Measurements from ENCODE around the gene FGA. TPM values are rescaled to one million over a fixed set of nuclear protein-coding genes. Genes with fewer than 3 reads are reported as not detected.
"Not testable (repeated sequence)": the region's sequence is repeated elsewhere in the genome, so short reads cannot be mapped to it uniquely, and the experiment has no call there.

FGA gene
- total and polyA plus RNA-seq, 7 donors, result 0.79 to 0.83 TPM; not detected in 5

DNA sequence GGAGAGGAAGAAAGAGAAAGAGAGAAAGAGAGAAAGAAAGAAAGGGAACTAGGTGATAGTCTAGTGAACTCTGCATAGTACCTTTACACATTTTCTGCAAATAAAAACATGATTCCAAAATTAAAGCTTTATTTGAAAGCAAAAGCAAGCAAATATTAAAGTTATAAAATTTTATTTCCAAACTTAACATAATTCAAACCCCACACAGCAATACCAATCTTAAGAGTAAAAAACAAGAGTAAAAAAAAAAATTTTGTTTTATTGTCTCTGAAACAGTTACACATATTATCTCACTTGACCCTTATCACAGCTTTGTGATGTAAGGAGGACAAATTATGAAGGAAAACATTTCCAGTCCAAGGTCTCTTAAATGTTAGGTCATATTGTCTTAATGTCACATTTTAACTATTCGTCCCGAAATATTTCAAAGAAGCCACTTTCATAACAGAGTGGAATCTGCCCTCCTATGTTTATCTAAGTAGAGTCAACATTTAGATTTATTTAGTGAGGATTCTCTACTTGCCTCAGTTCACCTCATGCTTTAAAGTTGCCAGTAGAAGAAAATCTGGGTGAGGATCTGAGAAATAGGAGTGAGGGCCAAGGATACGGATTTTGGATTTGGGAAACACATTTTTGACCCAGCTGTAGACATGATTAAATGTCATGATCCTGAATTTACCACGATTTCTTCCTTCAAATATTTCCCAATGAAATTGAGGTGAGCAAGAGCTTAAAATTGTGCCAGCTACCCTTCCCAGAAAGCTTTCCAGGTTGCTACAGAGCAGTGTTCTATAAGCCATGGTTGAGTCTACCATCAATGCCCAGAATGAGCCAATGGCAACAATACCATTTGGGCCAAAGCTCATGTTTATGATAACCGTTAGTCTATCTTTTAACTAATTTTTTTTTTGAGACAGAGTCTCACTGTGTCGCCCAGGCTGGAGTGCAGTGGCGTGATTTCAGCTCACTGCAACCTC, 7.5 kb upstream of the FGA start:
- intact Hi-C loops (cut with DNase I), result no loop called here
- Histone ChIP-seq H3K4me3 (no peak overlapping the region), H3K9me3 (no peaks in the 10 kb centered on the region), H3K27ac (no peak overlapping the region), H3K27me3 (ENCODE audit: insufficient read depth in 3 of 3, low read length in 2 of 3) (no peaks in the 10 kb centered on the region), H3K4me1 (no peaks in the 10 kb centered on the region), H3K36me3 (ENCODE audit: insufficient read depth in 1 of 2, low read depth in 1 of 2) (no peaks in the 10 kb centered on the region)
- ATAC-seq (no peak), DNase-seq (no peak)
- TF ChIP-seq, protein P1, sequence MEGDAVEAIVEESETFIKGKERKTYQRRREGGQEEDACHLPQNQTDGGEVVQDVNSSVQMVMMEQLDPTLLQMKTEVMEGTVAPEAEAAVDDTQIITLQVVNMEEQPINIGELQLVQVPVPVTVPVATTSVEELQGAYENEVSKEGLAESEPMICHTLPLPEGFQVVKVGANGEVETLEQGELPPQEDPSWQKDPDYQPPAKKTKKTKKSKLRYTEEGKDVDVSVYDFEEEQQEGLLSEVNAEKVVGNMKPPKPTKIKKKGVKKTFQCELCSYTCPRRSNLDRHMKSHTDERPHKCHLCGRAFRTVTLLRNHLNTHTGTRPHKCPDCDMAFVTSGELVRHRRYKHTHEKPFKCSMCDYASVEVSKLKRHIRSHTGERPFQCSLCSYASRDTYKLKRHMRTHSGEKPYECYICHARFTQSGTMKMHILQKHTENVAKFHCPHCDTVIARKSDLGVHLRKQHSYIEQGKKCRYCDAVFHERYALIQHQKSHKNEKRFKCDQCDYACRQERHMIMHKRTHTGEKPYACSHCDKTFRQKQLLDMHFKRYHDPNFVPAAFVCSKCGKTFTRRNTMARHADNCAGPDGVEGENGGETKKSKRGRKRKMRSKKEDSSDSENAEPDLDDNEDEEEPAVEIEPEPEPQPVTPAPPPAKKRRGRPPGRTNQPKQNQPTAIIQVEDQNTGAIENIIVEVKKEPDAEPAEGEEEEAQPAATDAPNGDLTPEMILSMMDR (IDR thresholded peaks at IDR 0.05), result no peak
- WGBS, 3 donors, result 78 to 81% (median 78%) methylated on average over 7 of the region's 7 CpGs

- H3K9me3 ChIP-seq, H3K4me1 ChIP-seq: not testable (repeated sequence)
- 88 to 92% (median 91%) methylated on average over 11 of the region's 11 CpGs for WGBS, 3 donors
Measured at GRCh38 chr4:154597281-154597680, 6.7 kb upstream of the FGA start.

DNA sequence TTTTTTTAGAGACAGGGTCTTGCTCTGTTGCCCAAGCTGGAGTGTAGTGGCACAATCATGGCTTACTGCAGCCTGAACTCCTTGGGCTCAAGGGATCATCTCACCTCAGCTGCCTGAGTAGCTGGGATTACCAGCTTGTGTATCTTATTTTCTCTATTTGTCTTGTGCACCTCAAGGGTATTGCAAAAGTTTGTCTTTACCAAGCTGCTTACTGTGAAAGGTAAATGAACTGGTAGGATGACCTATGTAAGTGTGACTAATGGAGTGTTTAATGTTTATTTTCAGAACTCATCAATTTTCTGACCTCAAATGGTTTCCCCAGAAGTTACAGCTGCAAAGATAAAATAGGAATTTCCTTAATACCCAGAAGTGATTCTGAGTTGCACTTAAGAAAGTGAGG, 5.3 kb upstream of the FGA start:
- no peak overlapping the region for H3K4me3 ChIP-seq
- no peak for DNase-seq

More at GRCh38 chr4:154597281-154597680, 6.7 kb upstream of the FGA start:
- ATAC-seq; intact Hi-C loops (cut with DNase I); H3K36me3 ChIP-seq (ENCODE audit: insufficient read depth in 1 of 2, low read depth in 1 of 2); H3K27me3 ChIP-seq (ENCODE audit: insufficient read depth in 3 of 3, low read length in 2 of 3); H3K4me3 ChIP-seq; H3K27ac ChIP-seq; DNase-seq: not testable (repeated sequence)

GRCh38 chr4:154594343-154594742, 3.8 kb upstream of the FGA start:
- intact Hi-C loops (cut with DNase I); H3K27me3 ChIP-seq (ENCODE audit: insufficient read depth in 3 of 3, low read length in 2 of 3); DNase-seq; H3K36me3 ChIP-seq (ENCODE audit: insufficient read depth in 1 of 2, low read depth in 1 of 2); H3K4me3 ChIP-seq; H3K9me3 ChIP-seq; ATAC-seq; H3K4me1 ChIP-seq; H3K27ac ChIP-seq: not testable (repeated sequence)
- 82 to 86% (median 84%) methylated on average over 3 of the region's 3 CpGs for WGBS, 3 donors

More for the DNA sequence above, 5.3 kb upstream of the FGA start:
- intact Hi-C loops (cut with DNase I), result no loop called here
- no peaks in the 10 kb centered on the region for H3K9me3 ChIP-seq
- no peaks in the 10 kb centered on the region for H3K27me3 ChIP-seq (ENCODE audit: insufficient read depth in 3 of 3, low read length in 2 of 3)
- no peak for ATAC-seq
- no peaks in the 10 kb centered on the region for H3K4me1 ChIP-seq
- H3K36me3 ChIP-seq (ENCODE audit: insufficient read depth in 1 of 2, low read depth in 1 of 2), result no peaks in the 10 kb centered on the region
- no peak overlapping the region for H3K27ac ChIP-seq
- TF ChIP-seq, protein P1 (IDR thresholded peaks at IDR 0.05), result no peak

DNA sequence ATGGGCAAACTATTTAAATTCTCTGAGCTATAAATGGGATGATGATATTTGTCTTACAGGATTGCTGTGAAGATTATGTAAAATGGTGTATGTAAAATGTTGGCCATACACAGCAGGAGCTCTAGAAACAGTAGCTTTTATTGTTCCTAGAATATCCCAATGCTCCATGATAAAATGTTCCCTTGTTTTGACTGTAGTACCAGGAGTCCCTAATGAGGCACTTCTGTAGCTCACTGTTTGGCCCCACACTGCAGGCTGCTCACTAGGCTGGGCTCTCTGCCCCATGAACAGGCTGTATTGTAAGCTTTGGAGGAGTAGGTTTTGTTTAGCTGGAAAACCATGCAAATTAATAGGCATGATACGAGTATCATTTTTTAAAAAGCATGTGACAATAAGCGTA, 3.3 kb upstream of the FGA start:
- no peaks in the 10 kb centered on the region for H3K4me1 ChIP-seq
- ATAC-seq, result no peak

More for the DNA sequence above, 3.3 kb upstream of the FGA start:
- intact Hi-C loops (cut with DNase I), result no loop called here
- no peak overlapping the region for H3K27ac ChIP-seq
- H3K4me3 ChIP-seq, result no peak overlapping the region
- no peaks in the 10 kb centered on the region for H3K9me3 ChIP-seq
- TF ChIP-seq, protein P1 (IDR thresholded peaks at IDR 0.05), result no peak
- 31 to 67% (median 35%) methylated on average over 2 of the region's 2 CpGs for WGBS, 3 donors
- no peaks in the 10 kb centered on the region for H3K27me3 ChIP-seq (ENCODE audit: insufficient read depth in 3 of 3, low read length in 2 of 3)
- no peak for DNase-seq
- no peaks in the 10 kb centered on the region for H3K36me3 ChIP-seq (ENCODE audit: insufficient read depth in 1 of 2, low read depth in 1 of 2)
